Stimulated activated CD4-positive, alpha-beta T cell treated with anti-CD3 and anti-CD28 coated beads, Interleukin-4, amount 100 ng/mL, for 4 hours (primary cell): Measurements from ENCODE around the gene ZNF750.

ENCODE experiments used
- DNase-seq, 2 experiments: peaks; one replicate each; pipeline ENCODE4 v3.0.0-alpha.2; 2020

Gene ZNF750

DNA sequence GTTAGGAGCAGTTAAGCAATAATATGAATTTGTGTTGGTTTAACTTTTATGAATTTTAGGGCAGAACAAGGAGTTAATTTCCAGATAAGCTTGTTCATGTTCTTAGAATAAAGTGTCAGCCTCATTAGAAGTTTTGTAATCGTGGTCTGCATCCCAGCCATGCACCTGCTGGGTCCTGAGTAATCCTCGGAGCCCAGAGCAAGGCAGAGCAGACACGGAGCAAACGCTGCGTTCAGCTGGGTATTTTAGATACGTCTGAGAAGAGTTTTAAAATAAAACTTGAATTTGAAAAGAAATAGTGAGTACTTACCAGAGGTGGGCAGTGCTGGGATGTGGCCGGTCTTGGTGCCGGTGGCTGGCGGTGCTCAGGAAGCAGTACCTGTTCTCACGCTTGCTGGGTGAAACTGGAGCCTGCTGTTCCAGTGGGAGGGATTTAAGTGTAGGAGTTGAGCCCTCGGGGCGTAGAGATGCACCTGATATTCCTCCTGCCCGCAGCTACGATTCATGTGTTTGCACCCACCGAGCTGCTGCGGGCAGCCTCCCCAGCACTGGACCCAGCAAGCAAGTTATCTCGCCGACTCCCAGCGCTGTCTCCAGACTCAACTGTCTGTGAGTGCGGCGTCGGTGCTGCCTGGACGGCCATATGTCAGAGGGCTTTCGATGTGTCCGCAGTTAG, at the start of gene ZNF750:
Gene ZNF750, minus strand, starts transcription at position 406 of the 676 bp plus-strand sequence. CDS start 7,568 bp downstream, outside the sequence.
- DNase-seq: no peak

DNA sequence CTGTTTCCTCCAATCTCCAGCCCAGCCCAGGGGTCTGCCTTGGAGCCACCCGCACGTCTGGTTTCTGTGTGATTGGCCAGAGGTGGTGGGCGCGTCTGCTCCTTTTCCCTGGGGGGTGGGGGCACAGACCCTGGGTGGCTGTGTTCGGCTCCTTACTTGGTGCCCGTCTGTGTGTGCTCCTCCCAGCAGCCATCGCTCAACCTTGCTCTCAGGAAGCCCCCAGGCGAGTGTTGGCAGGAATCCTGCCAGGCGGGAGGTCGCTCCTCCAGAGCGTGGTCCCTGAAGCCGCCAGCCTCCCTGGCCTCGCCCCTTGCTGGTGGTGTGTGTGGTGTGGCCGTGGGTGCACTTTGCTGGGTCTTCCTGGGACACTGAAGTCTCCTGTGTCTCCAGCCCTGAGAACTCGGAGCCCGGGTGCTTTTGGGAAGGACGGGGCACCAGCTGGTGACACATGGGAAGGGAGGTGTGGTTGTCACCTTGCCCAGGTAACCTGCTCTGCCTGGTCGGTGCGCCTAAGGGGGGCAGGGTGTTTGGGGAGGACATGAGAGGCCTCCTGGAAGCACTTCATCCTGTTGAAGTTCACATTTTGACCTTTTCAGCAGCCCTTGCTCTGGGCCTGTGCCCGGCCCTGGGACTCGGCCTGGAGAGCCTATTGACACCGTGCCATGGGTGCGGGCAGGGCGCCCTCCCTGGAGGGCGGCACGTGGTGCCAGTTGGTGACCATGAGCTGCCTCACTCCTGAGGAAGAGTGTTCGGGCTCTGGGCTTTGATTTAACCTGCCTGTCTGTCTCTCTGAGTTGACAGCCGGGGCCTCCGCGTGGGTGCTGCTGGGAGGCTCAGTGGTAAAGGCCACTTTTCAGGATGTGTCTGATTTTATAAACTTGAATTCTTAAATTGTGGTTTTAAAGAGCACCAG, 49.0 kb upstream of the ZNF750 start:
- no peak for DNase-seq

DNA sequence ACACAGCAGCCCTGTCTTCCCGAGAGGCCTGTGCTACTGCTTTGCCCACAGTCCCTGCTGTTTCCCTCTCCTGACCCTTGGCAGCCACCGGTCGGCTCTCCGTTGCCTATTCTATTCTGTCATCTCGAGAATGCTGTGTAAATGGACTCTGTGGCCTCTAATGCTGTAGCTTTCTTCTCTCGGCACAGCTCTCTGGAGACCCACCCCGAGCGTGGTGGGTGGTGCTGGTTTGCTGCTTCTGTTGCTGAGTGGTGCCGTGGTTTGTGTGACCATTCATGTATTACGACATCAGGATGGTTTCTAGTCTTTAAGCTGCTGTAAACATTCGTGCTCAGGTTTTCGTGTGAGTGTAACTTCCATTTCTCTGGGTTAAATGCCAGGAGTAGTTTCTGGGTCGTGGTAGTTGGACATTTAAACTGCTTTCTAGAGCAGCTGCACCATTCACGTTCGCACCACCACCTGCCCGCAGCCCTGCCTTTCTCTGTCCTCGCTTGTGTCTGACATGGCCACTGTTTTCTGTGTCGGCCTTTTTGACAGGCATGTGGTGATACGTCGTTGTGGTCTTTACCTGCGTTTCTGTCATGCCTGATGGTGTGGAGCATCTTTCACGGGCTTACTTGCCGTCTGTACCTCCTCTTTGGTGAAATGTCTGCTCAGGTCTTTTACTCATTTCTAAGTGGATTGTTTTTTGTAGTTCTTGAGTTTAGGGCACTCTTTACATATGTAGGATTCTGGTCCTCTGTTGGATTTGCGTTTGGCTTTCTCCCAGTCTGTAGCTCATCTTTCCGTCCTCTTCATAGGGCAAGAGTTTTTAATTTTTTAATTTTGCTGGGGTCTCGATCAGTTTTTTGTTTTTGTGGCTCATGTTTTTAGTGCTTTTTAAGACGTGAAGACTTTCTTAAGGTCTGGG, 47.7 kb upstream of the ZNF750 start:
- no peak for DNase-seq

DNA sequence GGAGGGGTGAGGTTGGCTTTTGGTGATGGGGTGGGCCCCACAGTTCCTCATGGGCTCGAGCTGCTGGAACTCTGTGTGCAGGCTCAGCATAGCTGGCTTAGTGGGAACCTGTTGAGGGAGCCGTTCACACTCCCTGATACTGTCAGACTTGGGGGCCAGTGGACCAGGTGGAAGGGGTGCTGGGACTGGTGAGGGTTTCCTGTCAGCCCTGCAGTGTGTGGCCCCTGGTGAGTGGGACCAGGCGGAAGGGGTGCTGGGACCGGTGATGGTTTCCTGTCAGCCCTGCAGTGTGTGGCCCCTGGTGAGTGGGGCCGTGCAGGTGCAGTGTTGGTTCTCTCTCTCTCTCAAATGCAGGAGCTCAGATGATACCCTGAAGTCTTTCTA, 45.1 kb upstream of the ZNF750 start:
- no peak for DNase-seq

DNA sequence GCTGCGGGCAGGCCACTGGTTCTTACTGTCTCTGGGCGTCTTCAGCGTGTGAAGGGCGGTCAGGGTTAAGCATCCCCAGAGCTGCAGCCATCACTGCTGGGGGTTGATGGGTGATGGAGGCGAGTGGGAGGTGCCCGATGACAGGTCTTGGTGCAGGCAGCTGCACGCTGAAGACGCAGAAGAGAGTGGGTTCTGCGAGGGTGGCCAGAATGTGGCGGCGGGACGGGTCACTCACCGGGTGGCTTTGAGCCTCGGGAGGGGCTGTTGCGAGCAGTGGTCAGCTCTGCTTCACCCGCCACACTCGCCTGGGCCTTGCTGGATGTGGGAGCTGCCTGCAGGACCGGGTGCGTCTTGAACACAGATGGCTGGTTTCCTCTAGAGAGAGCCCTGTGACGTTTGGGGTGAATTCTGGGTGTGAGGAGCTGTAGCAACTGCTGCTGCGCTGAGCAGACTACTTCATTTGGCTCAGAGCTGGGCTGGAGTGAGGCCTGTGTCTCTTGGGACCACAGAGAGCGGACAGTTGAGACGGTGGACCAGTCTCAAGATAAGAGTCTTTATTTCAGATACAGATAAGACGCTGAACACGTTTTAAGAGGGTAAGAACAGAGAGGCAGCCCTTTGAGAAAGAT, 44.6 kb upstream of the ZNF750 start:
- DNase-seq: no peak

DNA sequence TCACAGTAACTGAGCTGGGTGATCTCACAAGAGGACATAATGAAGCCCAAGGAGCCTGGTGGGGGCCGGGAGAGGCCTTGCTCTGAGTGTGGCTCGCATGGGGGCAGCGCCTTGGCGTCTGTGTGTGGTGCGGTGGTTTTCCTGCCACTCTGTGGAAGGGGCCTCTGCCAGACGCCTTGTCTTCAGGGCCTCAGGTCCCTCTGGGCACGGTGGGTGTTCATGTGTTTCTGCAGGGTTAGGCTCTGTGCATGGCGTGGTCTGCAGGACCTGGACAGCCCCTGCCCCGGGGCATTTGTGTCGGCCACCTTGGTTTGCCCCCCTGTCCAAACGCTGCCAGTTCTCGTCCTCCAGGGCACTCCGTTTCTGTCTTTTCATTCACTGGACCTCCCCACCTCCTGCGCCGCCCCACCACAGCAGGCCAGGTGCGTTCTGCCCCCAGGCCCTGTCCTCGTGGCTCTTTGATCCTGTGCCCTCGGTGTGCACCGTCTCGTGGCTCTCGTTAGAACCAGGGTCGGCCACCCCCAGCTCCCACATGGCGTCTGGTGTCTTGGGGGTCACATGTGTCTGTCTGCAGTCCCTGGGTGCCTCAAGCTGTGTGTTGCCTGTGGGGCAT, 43.7 kb upstream of the ZNF750 start:
- DNase-seq: no peak

DNA sequence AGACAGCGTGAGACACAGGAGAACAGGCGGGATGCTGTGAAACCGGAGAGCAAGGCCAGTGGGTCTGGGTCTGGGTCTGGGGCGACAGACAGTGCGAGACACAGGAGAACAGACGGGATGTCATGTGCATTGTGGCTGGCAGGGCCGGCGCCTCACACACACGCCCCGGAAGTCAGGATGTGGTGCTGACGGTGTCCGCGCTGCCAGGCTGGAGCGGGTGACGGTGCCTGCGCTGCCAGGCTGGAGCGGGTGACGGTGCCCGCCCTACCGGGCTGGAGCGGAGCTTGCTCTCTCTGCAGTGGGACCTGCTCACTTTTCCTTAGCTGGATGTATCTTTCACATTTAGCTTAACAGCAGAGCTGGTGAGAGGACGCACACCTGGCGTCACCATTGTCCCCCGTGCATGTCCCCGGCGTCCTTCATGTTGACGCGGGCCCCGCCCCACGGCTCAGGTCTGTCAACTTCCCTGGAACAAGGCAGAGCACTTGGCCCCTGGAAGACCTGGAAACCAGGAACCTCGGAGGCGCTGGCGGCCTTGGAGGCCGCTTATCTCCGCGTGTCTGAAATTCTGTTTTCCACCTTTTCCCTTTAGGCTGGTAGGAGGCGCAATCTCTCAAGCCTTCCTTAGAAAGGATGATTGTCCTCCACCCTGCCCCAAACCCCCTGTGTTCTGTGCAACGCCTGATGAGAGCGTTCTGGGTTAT, 43.0 kb upstream of the ZNF750 start:
- peak; percentile 59 to 68 for DNase-seq

DNA sequence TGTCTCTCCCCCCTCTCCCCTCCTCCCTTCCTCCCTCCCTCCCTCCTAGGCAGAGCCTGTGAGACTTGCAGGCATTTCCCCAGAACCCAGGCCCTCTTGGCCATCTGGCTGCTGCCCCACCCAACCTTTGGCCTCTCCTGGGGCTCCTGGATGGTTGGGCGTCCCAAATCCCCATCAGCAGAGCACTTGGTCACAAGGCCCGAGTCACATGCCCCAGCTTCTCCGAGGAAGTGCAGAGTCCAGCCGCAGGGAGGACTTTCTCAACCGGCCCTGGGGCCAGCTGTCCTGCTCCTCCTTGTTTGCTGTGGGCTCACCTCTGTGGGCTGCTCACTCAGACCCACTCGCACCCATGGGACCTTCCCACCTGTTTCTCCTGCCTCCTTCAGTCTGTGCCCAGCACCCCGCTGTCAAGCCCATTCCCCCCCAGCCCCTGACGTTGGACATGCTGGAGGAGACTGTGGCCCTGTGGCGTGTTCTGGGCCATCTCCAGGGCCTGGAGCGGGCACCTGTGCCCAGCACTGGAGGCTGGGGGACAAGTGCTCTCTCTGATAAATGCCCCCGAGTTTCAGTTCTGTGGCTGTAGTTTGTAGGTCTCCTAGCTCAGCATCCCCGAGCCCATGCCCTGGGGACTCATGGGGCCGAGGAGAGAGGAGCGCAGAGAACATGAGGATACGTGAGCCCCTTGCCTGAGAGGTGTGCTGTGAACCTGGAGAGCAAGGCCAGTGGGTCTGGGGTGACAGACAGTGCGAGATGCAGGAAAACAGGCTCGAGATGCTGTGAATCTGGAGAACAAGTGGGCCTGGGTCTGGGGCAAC, 42.3 kb upstream of the ZNF750 start:
- DNase-seq: no peak

DNA sequence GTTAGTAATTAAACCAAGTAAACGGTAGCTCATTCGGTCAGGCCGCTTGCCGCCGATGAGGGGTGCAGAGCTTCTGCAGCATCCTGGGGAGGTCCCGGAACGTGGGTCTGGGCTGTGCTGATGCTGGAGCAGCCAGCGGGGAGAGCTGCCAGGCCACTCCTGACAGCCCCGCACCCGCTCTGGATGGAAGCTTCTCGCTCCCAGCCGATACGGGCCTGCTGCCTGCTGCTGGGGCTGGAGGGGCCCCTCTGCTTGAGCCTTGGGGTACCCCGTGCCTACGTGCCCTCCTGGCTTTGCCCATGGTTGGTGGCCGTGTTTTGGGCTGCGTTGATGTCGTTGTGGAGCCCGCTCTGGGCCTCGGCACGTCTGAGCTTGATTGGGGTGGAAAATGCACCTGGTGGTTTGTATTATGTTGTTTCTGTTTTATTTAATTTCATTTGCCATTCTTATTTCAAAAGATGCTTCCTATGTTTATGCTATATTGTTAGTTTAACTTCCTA, 41.6 kb upstream of the ZNF750 start:
- DNase-seq: no peak

DNA sequence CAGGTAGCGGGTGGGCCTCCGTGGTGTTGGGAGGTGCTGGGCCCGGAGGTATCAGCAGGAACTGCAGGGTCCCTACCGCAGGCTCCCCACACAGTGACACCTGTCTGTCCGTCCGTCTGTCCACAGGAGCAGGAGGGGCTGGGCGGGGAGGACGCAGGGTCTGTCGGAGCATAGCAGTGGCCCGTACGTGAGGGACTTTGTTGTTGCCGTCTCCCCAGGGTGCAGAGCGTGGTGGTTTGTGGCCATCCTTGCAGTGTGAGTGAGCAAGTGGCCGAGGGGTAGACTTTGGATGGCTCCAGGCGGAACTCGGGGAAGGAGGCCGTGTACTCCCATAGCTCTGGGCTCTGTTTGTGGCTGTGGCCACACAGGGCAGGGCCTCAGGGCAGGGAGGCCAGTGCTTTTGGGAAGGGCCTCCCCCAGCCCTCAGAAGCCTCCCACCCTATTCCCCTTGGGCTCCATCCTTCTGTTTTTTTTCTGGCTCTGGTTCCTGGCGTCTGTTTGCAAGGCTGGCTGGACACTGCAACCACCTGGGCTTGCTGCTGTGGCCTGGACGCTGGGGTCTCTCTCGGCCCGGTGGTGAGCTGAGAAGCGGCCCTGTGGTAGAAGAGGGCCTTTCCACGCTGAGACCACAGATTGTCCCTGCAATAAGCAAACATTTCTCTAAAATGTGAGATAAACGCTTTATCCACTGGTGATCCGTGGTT, 41.0 kb upstream of the ZNF750 start:
- DNase-seq: no peak

DNA sequence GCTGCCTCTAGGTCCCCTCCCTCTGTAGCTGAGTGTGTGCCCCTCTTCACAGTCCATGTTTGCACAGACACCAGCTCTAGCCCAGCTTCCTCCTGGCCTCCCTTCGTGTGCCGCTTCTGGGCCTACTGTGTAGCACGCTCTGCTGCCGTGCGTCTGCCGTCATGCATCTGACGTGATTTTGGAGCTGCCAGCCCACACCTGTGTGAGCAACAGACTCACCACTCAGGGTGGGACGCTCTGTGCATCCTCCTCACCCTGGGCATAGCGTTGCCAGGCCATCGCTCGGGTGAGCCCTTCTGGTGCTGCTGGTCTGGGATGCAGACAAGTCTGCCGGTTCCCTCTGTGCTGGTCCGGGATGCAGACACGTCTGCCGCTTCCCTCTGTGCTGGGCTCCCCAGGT, 39.4 kb upstream of the ZNF750 start:
- DNase-seq: no peak

DNA sequence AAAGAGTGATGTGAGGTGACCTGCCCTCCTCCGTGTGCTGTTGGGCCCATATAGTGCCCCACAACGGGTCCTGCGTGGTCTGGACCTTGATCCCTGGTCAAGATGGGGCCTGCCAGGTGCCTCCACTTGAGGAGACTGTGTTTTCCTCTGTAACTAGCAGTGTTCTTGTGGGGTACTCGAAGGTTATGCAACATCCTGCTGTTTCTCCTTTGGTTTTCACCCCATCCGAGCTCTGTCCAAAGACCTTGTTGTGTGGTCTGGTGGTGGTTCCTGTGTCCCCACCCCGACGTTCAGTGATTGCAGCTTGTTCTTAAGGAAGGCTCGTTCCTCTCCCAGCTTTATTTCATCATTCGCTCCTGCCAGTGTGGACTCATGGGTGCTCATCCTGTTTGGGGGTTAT, 38.7 kb upstream of the ZNF750 start:
- DNase-seq: no peak

DNA sequence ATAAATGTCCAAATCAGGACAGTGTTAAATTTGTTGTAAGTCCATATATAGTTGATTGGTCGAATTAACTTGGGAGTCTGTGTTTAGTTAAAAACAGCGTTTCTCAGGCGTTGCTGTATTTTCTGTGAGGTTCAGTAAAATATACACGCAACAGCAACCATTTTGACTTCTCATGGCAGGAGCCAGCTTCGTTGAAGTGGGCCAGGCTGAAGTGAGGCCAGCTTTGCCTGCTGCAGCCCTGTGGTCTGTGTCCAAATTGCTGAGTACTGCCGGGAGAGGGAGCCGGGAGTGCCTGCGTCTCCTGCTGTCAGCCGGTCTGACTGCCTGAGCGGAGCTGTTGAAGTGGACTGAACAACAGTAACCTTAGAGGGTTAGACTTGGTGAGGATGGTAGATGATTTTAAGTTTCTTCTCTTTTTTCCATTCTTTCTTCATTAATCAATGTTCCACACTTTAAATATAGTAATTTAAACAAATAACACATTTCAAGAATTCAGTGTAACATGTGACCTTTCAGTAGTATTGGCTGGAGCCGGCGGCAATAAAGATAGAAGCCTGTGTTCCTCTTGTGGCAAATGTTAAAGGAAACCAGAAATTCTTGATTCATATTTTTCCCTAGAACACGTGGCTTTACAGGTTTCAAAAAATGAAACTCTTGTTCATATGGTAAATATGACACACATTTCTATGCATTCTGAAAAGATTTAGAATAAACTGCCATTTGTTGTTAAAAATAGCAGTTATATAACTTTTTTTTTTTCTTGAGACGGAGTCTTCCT, 37.0 kb upstream of the ZNF750 start:
- no peak for DNase-seq

DNA sequence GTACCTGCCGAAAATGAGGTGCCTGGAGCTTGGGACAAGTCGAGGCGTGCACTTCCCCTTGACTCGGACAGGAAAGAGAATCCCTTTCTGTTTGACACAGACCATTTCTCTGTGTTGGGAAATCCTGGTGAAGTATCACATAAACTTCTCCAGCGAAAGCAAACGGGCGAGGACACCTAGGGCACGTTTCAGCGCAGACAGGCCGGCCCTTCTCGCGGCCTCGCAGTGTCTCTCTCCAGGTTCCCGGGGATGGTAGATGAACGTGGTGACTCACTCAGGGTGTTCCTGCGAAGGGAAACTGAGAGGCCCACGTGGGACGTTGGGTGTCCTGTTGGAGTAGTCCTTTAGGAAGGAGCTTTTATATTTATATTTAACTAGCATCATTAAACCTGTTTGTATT, 36.3 kb upstream of the ZNF750 start:
- no peak for DNase-seq

DNA sequence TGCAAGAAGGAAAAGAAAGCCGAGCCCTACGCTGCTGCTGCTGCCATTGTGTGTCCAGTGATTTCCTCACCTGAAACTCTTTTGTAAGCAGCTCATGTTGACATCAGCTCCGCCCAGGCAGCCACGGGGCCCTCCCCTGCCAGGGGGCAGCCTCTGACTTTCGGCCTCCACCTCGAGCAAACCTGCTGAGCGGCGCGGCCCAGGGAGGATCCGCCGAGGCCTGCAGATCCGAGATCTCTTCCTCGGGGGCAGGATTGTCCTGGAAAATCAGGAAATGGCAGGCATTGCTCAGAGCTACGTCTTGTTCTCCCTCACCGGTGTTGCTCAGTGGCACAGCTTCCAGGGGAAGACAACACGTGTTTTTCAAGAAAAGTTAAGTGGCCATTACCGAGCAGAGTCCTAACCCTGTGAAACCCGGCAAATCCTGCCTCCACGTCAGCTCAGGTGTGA, 35.6 kb upstream of the ZNF750 start:
- no peak for DNase-seq

DNA sequence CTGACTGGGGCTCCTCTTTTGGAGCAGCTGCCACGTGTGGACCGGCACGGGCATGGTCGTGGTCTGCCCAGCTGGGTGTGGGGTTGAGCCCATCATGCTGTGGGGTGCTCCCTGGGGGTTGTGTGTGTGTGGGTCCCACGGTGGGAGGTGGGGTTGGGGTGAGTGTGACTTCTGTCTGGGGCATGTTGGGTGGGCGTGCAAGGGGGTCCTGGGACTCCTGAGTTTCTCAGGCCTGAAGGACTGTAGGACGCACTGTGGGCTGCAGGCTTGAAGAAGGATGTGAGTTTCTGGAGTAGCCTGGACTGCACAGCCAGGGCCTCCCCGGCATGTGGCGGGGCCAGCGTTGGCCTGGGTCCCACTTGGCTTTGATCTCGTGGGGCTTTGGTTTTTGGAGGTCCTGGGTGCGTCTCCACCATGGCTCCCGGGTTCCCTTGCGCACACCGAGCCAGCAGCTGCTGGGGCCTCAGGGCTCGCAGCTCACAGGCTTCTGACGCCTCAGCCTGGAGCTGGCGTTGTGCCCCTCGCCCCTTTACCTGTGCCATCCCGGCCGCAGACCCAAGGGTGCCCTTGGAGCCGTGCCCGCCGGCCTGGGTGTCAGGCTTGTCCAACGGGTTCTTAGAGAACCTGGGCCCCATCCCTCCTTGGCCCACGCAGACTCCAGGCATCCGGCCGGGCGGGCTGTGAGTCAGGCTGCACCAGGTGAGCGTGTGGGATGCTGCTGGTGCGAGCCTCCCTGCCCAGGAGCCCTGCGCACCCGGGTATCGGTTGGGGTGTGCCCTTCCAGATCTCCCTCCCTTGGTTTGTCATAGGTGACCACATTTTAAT, 34.4 kb upstream of the ZNF750 start:
- no peak for DNase-seq

DNA sequence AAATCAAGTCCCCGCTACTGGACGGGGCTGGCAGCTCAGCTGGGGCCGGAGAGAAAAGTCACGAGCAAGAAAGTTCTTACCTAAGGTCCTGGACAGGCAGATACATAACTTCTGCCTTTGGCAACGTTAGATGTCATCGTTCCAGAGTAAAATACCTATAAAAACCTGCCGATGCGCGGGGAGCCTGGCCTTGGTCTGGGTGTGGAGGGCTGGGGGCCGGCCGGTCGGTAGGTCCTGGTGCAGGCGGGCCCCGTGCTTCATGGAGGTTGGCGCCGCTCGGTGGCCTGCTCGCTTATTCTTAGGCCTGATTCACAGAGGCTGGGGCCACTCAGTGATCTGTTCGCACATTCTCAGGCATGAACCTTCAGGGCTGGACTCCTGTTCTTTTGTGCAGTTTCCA, 33.7 kb upstream of the ZNF750 start:
- DNase-seq: no peak
